Ovary (tissue), 9 donors: Measurements from ENCODE around the gene AFG3L2. TPM values are rescaled to one million over a fixed set of nuclear protein-coding genes. Genes with fewer than 3 reads are reported as not detected.
"Not testable (repeated sequence)": the region's sequence is repeated elsewhere in the genome, so short reads cannot be mapped to it uniquely, and the experiment has no call there.

Experiments
- DNase-seq, 5 donors: peaks; one replicate each; pipeline ENCODE4 v3.0.0-alpha.2; 2019 to 2020
- H3K27ac ChIP-seq, 2 donors: fragments of 200-600 bp; one replicate each; pipeline versions ENCODE4 v1.5.1 to v1.8.0; 2019 to 2022
- H3K27me3 ChIP-seq: fragments of 200-600 bp; one replicate; pipeline ENCODE4 v1.8.0; 2022
- H3K36me3 ChIP-seq: fragments of 200-600 bp; sonication (generic); one replicate; pipeline ENCODE4 v1.5.1; 2019
- H3K4me1 ChIP-seq: one replicate; pipeline ENCODE4 v1.8.1; 2013; ENCODE audit warnings: mild to moderate bottlenecking, moderate library complexity; ENCODE audit not compliant: insufficient read depth
- H3K4me3 ChIP-seq: fragments of 200-600 bp; sonication (generic); one replicate; pipeline ENCODE4 v1.5.1; 2017
- H3K9me3 ChIP-seq, 2 donors: fragments of 200-600 bp in 1 of 2; sonication (generic) in 1 of 2; one replicate each; pipeline versions ENCODE4 v1.5.1 to v1.8.1; 2013 to 2019; ENCODE audit warnings: mild to moderate bottlenecking in 1 of 2, moderate library complexity in 1 of 2
- EP300 ChIP-seq: sonication (generic); formaldehyde crosslinking; IDR thresholded peaks from one replicate; pipeline ENCODE4 v1.6.1; 2017; ENCODE audit warnings: antibody characterized with exemption
- POLR2A ChIP-seq: fragments of 450-650 bp; IDR thresholded peaks from one replicate; pipeline ENCODE4 v1.6.1; 2017; ENCODE audit warnings: antibody characterized with exemption, mild to moderate bottlenecking, moderate library complexity
- WGBS, 3 donors: extraction: QIAGEN DNeasy Blood & Tissue Kit in 1 of 3; methylation state at CpG; one replicate each; pipeline versions ENCODE4 v1.1.5 to v1.1.7; 2013 to 2017; 5-methylcytosine and 5-hydroxymethylcytosine counted together
- intact Hi-C, 4 donors: fragments of 100-400 bp; cut with DNase I; formaldehyde crosslinking; loops; one replicate each; pipeline versions ENCODE4 v1.11.0 to v1.15.1; 2022 to 2023
- polyA plus RNA-seq, 2 donors: library from polyadenylated mRNA; stranded (reverse); fragments of 200-250 nt in 1 of 2; fragments of 350-450 nt in 1 of 2; fragmentation: Illumina TruSeq in 1 of 2; extraction: RNeasy Lipid Tissue Mini Kit (QIAGEN cat#74804) in 1 of 2; gene quantifications; one replicate each; pipeline ENCODE4 v1.2.3, GENCODE V29; 2013 to 2014
- total RNA-seq, 7 donors: library from RNA; depleted of rRNA in 2 of 7; stranded (reverse); fragments of >200 nt in 2 of 7; fragmentation: NEBNext Ultra II Directional in 3 of 7; extraction: Animal tissue kit (Norgen Biotek cat#: 25700) in 3 of 7; gene quantifications; one replicate each; pipeline versions ENCODE4 v1.1.0 to v1.2.4, GENCODE V29; 2016 to 2023
- TF ChIP-seq, protein P1 (sequence below), 3 donors: fragments of 450-650 bp in 2 of 3; fragments of 200-600 bp in 1 of 3; IDR thresholded peaks; one replicate each; pipeline versions ENCODE4 v1.5.1 to v1.8.0; 2016 to 2022; ENCODE audit warnings: antibody characterized with exemption in 3 of 3, mild to moderate bottlenecking in 1 of 3
- donor health status: DM: no; HTN: no; CAD: no; lungs with moderate emphysema.
- donor health status: DM: no; HTN: no; CAD: no.
- donor health status: Bipolar disorder and iron deficiency.
- donor health status: DM: yes; HTN: yes; CAD: no.
- donor health status: DM: no; HTN: no; CAD: no.
- donor health status: DM: yes; HTN: yes; CAD: no.

The AFG3L2 gene
- total and polyA plus RNA-seq, 9 donors = 28.3 to 42.5 (median 34.9) TPM

DNA sequence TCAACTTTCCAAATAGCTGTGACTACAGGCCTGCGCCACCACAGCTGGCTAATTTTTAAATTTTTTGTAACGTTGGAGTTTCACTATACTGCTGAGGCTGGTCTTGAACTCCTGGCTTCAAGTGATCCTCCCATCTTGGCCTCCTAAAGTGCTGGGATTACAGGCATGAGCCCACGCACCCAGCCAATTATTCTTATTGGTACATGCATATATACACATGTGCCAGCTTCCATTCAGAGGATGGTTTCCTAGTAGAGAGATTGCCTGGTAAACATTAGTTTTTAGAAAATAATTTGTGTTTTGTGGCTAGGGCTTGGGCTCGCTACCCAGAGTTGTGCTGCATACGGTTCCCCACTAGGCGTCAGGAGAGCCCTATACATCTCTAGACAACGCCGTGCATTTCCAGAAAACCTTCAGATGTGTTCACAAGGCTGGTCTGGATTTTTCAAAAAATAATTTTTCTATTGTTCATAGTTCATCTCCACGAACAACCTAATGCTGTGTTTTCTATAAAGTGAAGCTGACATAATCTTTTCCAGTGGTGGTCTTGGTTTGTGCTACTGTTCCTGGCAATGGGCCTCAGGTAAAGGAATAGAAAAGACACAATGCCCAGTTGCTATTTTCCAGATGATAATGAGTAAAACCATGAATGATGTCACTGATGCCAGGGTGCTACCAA is 14.6 kb upstream of the AFG3L2 start:
- TF ChIP-seq EP300 = no peak
- TF ChIP-seq, protein P1, sequence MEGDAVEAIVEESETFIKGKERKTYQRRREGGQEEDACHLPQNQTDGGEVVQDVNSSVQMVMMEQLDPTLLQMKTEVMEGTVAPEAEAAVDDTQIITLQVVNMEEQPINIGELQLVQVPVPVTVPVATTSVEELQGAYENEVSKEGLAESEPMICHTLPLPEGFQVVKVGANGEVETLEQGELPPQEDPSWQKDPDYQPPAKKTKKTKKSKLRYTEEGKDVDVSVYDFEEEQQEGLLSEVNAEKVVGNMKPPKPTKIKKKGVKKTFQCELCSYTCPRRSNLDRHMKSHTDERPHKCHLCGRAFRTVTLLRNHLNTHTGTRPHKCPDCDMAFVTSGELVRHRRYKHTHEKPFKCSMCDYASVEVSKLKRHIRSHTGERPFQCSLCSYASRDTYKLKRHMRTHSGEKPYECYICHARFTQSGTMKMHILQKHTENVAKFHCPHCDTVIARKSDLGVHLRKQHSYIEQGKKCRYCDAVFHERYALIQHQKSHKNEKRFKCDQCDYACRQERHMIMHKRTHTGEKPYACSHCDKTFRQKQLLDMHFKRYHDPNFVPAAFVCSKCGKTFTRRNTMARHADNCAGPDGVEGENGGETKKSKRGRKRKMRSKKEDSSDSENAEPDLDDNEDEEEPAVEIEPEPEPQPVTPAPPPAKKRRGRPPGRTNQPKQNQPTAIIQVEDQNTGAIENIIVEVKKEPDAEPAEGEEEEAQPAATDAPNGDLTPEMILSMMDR (IDR thresholded peaks at IDR 0.05) = peak; percentile 71 to 86 (median 86)
- peak; percentile 50 to 74 (median 70) for DNase-seq
- Histone ChIP-seq H3K9me3 (no peaks in the 10 kb centered on the region), H3K36me3 (no peaks in the 10 kb centered on the region), H3K4me1 (no peaks in the 10 kb centered on the region), H3K27ac (no peak overlapping the region), H3K4me3 (no peak overlapping the region), H3K27me3 (no peaks in the 10 kb centered on the region)
- intact Hi-C loops = loop anchor here in 3 of 4 donors (2.0 to 5.0 kb wide), 2 partner anchors 265 to 266 kb away; partner anchors contain the start of gene SPIRE1 (in 2 of the 3)
- 8 to 14% (median 9%) methylated on average over 9 of the region's 9 CpGs for WGBS, 3 donors

DNA sequence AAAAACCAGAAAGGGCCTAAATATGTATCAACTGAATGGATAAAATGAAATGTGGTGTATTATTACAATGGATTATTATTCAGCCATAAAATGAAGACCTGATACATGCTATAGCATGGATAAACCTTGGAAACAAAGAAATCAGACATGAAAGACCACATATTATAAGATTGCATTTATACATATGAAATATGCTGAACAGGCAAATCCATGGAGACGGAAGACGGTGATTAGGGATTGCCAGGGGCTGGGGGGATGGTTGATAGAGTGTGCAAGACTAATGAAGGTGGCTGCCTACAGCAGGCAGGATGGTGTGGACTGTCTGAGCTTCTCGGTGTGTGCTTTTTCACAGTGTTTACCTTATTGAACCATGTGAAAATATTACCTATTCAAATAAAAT is 11.4 kb upstream of the AFG3L2 start:
- DNase-seq = no peak
- intact Hi-C loops = loop anchor here in 1 of 4 donors (10.0 kb wide), 1 partner anchor 496 kb away; the partner anchor contains the start of gene PTPN2
- Histone ChIP-seq H3K4me3 (no peak overlapping the region), H3K36me3 (no peaks in the 10 kb centered on the region), H3K27me3 (no peaks in the 10 kb centered on the region), H3K4me1 (no peaks in the 10 kb centered on the region), H3K9me3 (no peaks in the 10 kb centered on the region), H3K27ac (no peak overlapping the region)
- 76 to 81% (median 81%) methylated on average over 3 of the region's 3 CpGs for WGBS, 3 donors
- TF ChIP-seq POLR2A (no peak), EP300 (no peak)
- TF ChIP-seq, protein P1 (IDR thresholded peaks at IDR 0.05) = no peak

DNA sequence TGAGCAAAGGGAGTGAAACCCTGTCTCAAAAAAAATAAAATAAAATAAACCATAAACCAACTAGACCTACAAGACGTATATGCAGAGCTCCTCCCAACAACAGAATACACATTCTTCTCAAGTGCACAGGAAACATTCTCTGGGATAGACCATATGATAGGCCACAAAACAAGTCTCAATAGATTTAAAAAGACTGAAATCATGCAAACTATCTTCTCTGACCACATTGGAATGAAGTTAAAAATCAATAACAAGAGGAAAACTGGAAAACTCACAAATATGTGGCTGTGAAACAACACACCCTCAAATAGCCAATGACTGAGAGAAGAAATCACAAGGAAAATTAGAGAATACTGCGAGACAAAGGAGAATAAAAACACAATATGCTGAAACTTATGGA is 7.2 kb upstream of the AFG3L2 start:
- H3K4me1 ChIP-seq = no peaks in the 10 kb centered on the region
- intact Hi-C loops = loop anchor here in 1 of 4 donors (10.0 kb wide), 1 partner anchor 501 kb away; the partner anchor contains the start of gene PTPN2
- DNase-seq = no peak
- no peaks in the 10 kb centered on the region for H3K36me3 ChIP-seq
- H3K27me3 ChIP-seq = no peaks in the 10 kb centered on the region
- H3K4me3 ChIP-seq = no peak overlapping the region
- no peak for TF ChIP-seq POLR2A
- TF ChIP-seq, protein P1 (IDR thresholded peaks at IDR 0.05) = no peak
- no peak for TF ChIP-seq EP300
- no peaks in the 10 kb centered on the region for H3K9me3 ChIP-seq
- no peak overlapping the region for H3K27ac ChIP-seq
- WGBS, 3 donors = 47 to 55% (median 52%) methylated on average over 2 of the region's 2 CpGs

DNA sequence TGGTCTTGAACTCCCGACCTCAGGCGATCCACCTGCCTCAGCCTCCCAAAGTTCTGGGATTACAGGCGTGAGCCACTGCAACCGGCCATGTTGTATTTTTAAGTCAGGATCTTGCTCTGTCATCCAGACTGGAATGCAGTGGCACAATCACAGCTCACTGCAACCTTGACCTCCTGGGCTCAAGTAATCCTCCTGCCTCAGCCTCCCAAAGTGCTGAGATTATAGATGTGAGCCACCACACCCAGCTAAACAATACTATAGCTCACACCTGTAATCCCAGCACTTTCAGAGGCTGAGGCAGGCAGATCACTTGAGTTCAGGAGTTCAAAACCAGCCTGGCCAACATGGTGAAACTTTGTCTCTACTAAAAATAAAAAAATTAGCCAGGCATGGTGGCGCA is 6.7 kb upstream of the AFG3L2 start:
- H3K36me3 ChIP-seq, H3K27me3 ChIP-seq, H3K4me3 ChIP-seq, DNase-seq, H3K27ac ChIP-seq, H3K4me1 ChIP-seq, H3K9me3 ChIP-seq: not testable (repeated sequence)
- intact Hi-C loops = loop anchor here in 1 of 4 donors (10.0 kb wide), 1 partner anchor 501 kb away; the partner anchor contains the start of gene PTPN2
- 83 to 92% (median 91%) methylated on average over 5 of the region's 5 CpGs for WGBS, 3 donors

DNA sequence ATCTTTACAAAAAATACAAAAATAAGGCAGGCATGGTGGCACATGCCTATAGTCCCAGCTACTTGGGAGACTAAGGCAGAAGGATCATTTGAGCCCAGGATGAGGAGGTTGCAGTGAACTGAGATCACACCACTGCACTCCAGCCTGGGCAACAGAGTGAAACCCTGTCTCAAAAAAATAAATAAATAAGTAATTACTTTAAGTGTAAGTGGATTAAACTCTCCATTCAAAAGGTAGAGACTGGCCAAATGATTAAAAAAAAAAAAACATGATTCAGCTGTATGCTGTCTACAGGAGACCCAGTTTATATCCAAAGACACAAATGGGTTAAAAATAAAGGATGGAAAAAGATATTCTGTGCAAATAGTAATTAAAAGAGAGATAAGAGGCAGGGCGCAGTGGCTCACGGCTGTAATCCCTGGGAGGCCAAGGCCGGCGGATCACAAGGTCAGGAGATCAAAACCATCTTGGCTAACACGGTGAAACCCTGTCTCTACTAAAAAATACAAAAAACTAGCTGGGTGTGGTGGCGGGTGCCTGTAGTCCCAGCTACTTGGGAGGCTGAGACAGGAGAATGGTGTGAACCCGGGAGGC is 5.3 kb upstream of the AFG3L2 start:
- intact Hi-C loops = loop anchor here in 1 of 4 donors (10.0 kb wide), 1 partner anchor 502 kb away; the partner anchor contains the start of gene PTPN2

DNA sequence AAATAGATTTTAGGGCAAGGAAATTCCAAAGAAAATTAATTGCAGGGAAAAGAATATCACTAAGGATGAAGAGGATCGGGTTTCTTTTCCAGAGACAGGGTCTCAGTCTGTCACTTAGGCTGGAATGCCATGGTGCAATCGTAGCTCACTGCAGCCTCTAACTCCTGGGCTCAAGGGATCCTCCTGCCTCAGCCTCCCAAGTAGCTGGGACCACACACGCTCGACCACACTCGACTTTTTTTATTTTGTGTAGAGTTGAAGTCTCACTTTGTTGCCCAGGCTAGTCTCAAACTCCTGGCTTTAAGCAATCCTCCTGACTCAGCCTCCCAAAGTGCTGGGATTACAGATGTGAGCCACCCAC is 1.2 kb upstream of the AFG3L2 start:
- H3K9me3 ChIP-seq, H3K27me3 ChIP-seq, DNase-seq, H3K36me3 ChIP-seq: not testable (repeated sequence)
- intact Hi-C loops = loop anchor here in 3 of 4 donors (10.0 kb wide), 2 partner anchors 53 to 103 kb away; no protein-coding TSS in a partner anchor
- peaks cover 14% of the 10 kb centered on the region for H3K4me1 ChIP-seq
- 59 to 73% (median 61%) methylated on average over 5 of the region's 5 CpGs for WGBS, 3 donors
- peak overlapping the region; percentile 38 for H3K4me3 ChIP-seq
- H3K27ac ChIP-seq = peak overlapping the region in 1 of 2 donors; percentile 60

More for the DNA sequence above, 5.3 kb upstream of the AFG3L2 start:
- H3K4me3 ChIP-seq, H3K4me1 ChIP-seq, H3K27me3 ChIP-seq, H3K27ac ChIP-seq, H3K36me3 ChIP-seq, H3K9me3 ChIP-seq, DNase-seq: not testable (repeated sequence)
- 78 to 81% (median 79%) methylated on average over 7 of the region's 7 CpGs for WGBS, 3 donors
